GM18867 (cell line): ENCODE data around the gene GLT8D2.
A peak's percentile ranks its signal among the peaks of the same experiment; 100 is the strongest.

Experiments used
- ATAC-seq: cut with Tn5 transposase; IDR thresholded peaks from one replicate; pipeline ENCODE4 v1.9.1; 2021; ENCODE audit warnings: mild to moderate bottlenecking, moderate library complexity; ENCODE audit not compliant: unreplicated experiment

Gene GLT8D2

GRCh38 chr12:104003596-104003995, 46.4 kb downstream of the GLT8D2 start:
- ATAC-seq: no peak

- ATAC-seq: no peak
These were observed 47.3 kb downstream of the GLT8D2 start for GRCh38 chr12:104002686-104003085.

GRCh38 chr12:104000807-104001434, 49.1 kb downstream of the GLT8D2 start:
- no peak for ATAC-seq

- ATAC-seq: no peak
These were observed 51.0 kb downstream of the GLT8D2 start for GRCh38 chr12:103998976-103999375.

GRCh38 chr12:103997286-103997900, 52.6 kb downstream of the GLT8D2 start:
- no peak for ATAC-seq

GRCh38 chr12:103996595-103996994, 53.4 kb downstream of the GLT8D2 start:
- no peak for ATAC-seq

GRCh38 chr12:103994235-103994634, 55.8 kb downstream of the GLT8D2 start:
- no peak for ATAC-seq

GRCh38 chr12:103986829-103987228, 63.2 kb downstream of the GLT8D2 start:
- no peak for ATAC-seq

GRCh38 chr12:103978384-103978982, 71.5 kb downstream of the GLT8D2 start:
- no peak for ATAC-seq

- no peak for ATAC-seq
These were observed 74.6 kb downstream of the GLT8D2 start for GRCh38 chr12:103975368-103975767.

GRCh38 chr12:103973909-103974308, 76.1 kb downstream of the GLT8D2 start:
- no peak for ATAC-seq

- ATAC-seq: no peak
These were observed 80.6 kb downstream of the GLT8D2 start for GRCh38 chr12:103969391-103969790.

- no peak for ATAC-seq
These were observed 83.3 kb downstream of the GLT8D2 start for GRCh38 chr12:103966736-103967135.

- ATAC-seq: peak; percentile 92
These were observed 84.1 kb downstream of the GLT8D2 start, which contains the start of gene TDG for GRCh38 chr12:103965590-103966504. Gene TDG, plus strand, starts transcription at chr12:103965872. Its CDS starts 166 bp downstream, at chr12:103966038.

- no peak for ATAC-seq
These were observed 84.8 kb downstream of the GLT8D2 start for GRCh38 chr12:103965255-103965589.

GRCh38 chr12:103964805-103965204, 85.2 kb downstream of the GLT8D2 start:
- ATAC-seq: no peak

GRCh38 chr12:103962493-103962892, 87.5 kb downstream of the GLT8D2 start:
- no peak for ATAC-seq

- no peak for ATAC-seq
These were observed 89.3 kb downstream of the GLT8D2 start for GRCh38 chr12:103960616-103961227.

GRCh38 chr12:103958621-103959020, 91.4 kb downstream of the GLT8D2 start:
- no peak for ATAC-seq

GRCh38 chr12:103957865-103958388, 92.1 kb downstream of the GLT8D2 start:
- no peak for ATAC-seq
